ENCODE data around the gene ZNF385B. TPM values are rescaled to one million over a fixed set of nuclear protein-coding genes. Genes with fewer than 3 reads are reported as not detected.
A peak's percentile ranks its signal among the peaks of the same experiment; 100 is the strongest.

Gene ZNF385B
- total RNA-seq, 1 experiment from 2014 or later = 2.2 TPM

GRCh38 chr2:179455172-179455524 is 406.3 kb downstream of the ZNF385B start:
- ChIA-PET POLR2A (no interaction called here), CTCF (interaction anchor here (1.0 kb wide), 1 partner anchor 21 kb away, joined by 3 read pairs; no protein-coding TSS in a partner anchor)
- Mint-ChIP-seq H3K27ac (peak overlapping the region; percentile 48; the same call in 1 of the 2 replicates), H3K9me3 (peaks cover 30% of the 10 kb centered on the region), H3K36me3 (peaks cover 23% of the 10 kb centered on the region), H3K4me3 (no peak overlapping the region), H3K27me3 (ENCODE audit: low read depth) (no peaks in the 10 kb centered on the region), H3K4me1 (no peaks in the 10 kb centered on the region)
- DNase-seq (ENCODE audit: low spot score) = no peak
- ATAC-seq = no peak
- TF ChIP-seq, protein P1, sequence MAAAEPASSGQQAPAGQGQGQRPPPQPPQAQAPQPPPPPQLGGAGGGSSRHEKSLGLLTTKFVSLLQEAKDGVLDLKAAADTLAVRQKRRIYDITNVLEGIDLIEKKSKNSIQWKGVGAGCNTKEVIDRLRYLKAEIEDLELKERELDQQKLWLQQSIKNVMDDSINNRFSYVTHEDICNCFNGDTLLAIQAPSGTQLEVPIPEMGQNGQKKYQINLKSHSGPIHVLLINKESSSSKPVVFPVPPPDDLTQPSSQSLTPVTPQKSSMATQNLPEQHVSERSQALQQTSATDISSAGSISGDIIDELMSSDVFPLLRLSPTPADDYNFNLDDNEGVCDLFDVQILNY (CRISPR knock-in tag; IDR thresholded peaks at IDR 0.05) = no peak
- TF ChIP-seq MYBL2 (CRISPR knock-in tag; IDR thresholded peaks at IDR 0.05) (no peak), NR3C1 (CRISPR knock-in tag; conservative IDR thresholded peaks at IDR 0.05; ENCODE audit: low read depth) (no peak), RORB (CRISPR knock-in tag; IDR thresholded peaks at IDR 0.05) (no peak), ARID4B (CRISPR knock-in tag; IDR thresholded peaks at IDR 0.05; ENCODE audit: borderline replicate concordance) (no peak), ZNF121 (CRISPR knock-in tag; IDR thresholded peaks at IDR 0.05) (no peak), ZNF138 (CRISPR knock-in tag; conservative IDR thresholded peaks at IDR 0.05) (no peak), ZNF396 (CRISPR knock-in tag; IDR thresholded peaks at IDR 0.05; ENCODE audit: borderline replicate concordance) (no peak), GTF2I (CRISPR knock-in tag; conservative IDR thresholded peaks at IDR 0.05) (no peak), SP1 (CRISPR knock-in tag; conservative IDR thresholded peaks at IDR 0.05) (no peak)
- TF ChIP-seq, protein P2, sequence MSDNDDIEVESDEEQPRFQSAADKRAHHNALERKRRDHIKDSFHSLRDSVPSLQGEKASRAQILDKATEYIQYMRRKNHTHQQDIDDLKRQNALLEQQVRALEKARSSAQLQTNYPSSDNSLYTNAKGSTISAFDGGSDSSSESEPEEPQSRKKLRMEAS (CRISPR knock-in tag; IDR thresholded peaks at IDR 0.05) = no peak
- TF ChIP-seq, protein P3, sequence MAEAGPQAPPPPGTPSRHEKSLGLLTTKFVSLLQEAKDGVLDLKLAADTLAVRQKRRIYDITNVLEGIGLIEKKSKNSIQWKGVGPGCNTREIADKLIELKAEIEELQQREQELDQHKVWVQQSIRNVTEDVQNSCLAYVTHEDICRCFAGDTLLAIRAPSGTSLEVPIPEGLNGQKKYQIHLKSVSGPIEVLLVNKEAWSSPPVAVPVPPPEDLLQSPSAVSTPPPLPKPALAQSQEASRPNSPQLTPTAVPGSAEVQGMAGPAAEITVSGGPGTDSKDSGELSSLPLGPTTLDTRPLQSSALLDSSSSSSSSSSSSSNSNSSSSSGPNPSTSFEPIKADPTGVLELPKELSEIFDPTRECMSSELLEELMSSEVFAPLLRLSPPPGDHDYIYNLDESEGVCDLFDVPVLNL (CRISPR knock-in tag; IDR thresholded peaks at IDR 0.05; ENCODE audit: borderline replicate concordance, low read depth) = no peak
- TF ChIP-seq, protein P4, sequence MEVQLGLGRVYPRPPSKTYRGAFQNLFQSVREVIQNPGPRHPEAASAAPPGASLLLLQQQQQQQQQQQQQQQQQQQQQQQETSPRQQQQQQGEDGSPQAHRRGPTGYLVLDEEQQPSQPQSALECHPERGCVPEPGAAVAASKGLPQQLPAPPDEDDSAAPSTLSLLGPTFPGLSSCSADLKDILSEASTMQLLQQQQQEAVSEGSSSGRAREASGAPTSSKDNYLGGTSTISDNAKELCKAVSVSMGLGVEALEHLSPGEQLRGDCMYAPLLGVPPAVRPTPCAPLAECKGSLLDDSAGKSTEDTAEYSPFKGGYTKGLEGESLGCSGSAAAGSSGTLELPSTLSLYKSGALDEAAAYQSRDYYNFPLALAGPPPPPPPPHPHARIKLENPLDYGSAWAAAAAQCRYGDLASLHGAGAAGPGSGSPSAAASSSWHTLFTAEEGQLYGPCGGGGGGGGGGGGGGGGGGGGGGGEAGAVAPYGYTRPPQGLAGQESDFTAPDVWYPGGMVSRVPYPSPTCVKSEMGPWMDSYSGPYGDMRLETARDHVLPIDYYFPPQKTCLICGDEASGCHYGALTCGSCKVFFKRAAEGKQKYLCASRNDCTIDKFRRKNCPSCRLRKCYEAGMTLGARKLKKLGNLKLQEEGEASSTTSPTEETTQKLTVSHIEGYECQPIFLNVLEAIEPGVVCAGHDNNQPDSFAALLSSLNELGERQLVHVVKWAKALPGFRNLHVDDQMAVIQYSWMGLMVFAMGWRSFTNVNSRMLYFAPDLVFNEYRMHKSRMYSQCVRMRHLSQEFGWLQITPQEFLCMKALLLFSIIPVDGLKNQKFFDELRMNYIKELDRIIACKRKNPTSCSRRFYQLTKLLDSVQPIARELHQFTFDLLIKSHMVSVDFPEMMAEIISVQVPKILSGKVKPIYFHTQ (CRISPR knock-in tag; IDR thresholded peaks at IDR 0.05) = no peak
- TF ChIP-seq, protein P5, sequence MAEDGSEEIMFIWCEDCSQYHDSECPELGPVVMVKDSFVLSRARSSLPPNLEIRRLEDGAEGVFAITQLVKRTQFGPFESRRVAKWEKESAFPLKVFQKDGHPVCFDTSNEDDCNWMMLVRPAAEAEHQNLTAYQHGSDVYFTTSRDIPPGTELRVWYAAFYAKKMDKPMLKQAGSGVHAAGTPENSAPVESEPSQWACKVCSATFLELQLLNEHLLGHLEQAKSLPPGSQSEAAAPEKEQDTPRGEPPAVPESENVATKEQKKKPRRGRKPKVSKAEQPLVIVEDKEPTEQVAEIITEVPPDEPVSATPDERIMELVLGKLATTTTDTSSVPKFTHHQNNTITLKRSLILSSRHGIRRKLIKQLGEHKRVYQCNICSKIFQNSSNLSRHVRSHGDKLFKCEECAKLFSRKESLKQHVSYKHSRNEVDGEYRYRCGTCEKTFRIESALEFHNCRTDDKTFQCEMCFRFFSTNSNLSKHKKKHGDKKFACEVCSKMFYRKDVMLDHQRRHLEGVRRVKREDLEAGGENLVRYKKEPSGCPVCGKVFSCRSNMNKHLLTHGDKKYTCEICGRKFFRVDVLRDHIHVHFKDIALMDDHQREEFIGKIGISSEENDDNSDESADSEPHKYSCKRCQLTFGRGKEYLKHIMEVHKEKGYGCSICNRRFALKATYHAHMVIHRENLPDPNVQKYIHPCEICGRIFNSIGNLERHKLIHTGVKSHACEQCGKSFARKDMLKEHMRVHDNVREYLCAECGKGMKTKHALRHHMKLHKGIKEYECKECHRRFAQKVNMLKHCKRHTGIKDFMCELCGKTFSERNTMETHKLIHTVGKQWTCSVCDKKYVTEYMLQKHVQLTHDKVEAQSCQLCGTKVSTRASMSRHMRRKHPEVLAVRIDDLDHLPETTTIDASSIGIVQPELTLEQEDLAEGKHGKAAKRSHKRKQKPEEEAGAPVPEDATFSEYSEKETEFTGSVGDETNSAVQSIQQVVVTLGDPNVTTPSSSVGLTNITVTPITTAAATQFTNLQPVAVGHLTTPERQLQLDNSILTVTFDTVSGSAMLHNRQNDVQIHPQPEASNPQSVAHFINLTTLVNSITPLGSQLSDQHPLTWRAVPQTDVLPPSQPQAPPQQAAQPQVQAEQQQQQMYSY (CRISPR knock-in tag; IDR thresholded peaks at IDR 0.05) = no peak
